Measurements from ENCODE around the gene TNFSF9. TPM values are rescaled to one million over a fixed set of nuclear protein-coding genes. Genes with fewer than 3 reads are reported as not detected.
"Not testable (repeated sequence)": the region's sequence is repeated elsewhere in the genome, so short reads cannot be mapped to it uniquely, and the experiment has no call there.

Gene TNFSF9
- total RNA-seq, 2 donors from 2014 or later = 3.4 to 6.3 TPM

GRCh38 chr19:6577476-6578125 lies 46.8 kb downstream of the TNFSF9 start:
- no peaks in the 10 kb centered on the region for H3K36me3 Mint-ChIP-seq (ENCODE audit: insufficient read depth in 2 of 2)
- H3K4me1 Mint-ChIP-seq (ENCODE audit: low read depth) = peaks cover 7% of the 10 kb centered on the region
- ATAC-seq (replicated peaks in 1 of 2) (peak; percentile 93), DNase-seq (peak; percentile 21 to 46)
- H3K27ac Mint-ChIP-seq = no peak overlapping the region
- H3K9me3 Mint-ChIP-seq = peaks cover 0 to 3% of the 10 kb centered on the region in 2 donors
- no peak overlapping the region for H3K4me3 Mint-ChIP-seq
- H3K27me3 Mint-ChIP-seq (ENCODE audit: low read depth) = peaks cover 12% of the 10 kb centered on the region

- peaks cover 12% of the 10 kb centered on the region for H3K27me3 Mint-ChIP-seq (ENCODE audit: low read depth)
- no peaks in the 10 kb centered on the region for H3K36me3 Mint-ChIP-seq (ENCODE audit: insufficient read depth in 2 of 2)
- H3K4me3 Mint-ChIP-seq = no peak overlapping the region
- peaks cover 7% of the 10 kb centered on the region for H3K4me1 Mint-ChIP-seq (ENCODE audit: low read depth)
- no peak overlapping the region for H3K27ac Mint-ChIP-seq
- peaks cover 0 to 3% of the 10 kb centered on the region in 2 donors for H3K9me3 Mint-ChIP-seq
- ATAC-seq (replicated peaks in 1 of 2) (no peak), DNase-seq (no peak)
Observed at GRCh38 chr19:6579450-6580178, 48.8 kb downstream of the TNFSF9 start.

DNA sequence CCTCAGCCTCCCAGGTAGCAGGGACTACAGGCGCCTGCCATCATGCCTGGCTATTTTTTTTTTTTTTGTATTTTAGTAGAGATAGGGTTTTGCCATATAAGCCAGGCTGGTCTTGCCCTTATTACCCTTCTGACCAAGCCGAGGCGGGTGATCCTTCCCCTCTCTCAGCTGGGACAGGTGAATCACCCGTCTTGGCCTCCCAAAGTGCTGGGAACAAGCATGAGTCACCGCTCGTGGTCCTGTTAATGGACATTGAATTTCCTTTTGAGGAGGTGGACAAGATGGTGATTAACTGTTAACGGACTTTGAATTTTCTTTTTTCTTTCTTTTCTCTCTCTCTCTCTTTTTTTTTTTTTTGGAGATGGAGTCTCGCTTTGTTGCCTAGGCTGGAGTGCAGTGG lies 49.5 kb downstream of the TNFSF9 start:
- Mint-ChIP-seq H3K4me1 (ENCODE audit: low read depth) (peaks cover 7% of the 10 kb centered on the region), H3K27ac (no peak overlapping the region), H3K9me3 (peaks cover 0 to 3% of the 10 kb centered on the region in 2 donors), H3K36me3 (ENCODE audit: insufficient read depth in 2 of 2) (no peaks in the 10 kb centered on the region), H3K27me3 (ENCODE audit: low read depth) (peaks cover 12% of the 10 kb centered on the region), H3K4me3 (no peak overlapping the region)
- ATAC-seq (replicated peaks in 1 of 2) (no peak), DNase-seq (no peak)

GRCh38 chr19:6582515-6583484 lies 52.0 kb downstream of the TNFSF9 start:
- peaks cover 18% of the 10 kb centered on the region for H3K4me1 Mint-ChIP-seq (ENCODE audit: low read depth)
- H3K4me3 Mint-ChIP-seq; H3K27ac Mint-ChIP-seq; H3K36me3 Mint-ChIP-seq (ENCODE audit: insufficient read depth in 2 of 2); ATAC-seq (replicated peaks in 1 of 2); DNase-seq; H3K9me3 Mint-ChIP-seq: not testable (repeated sequence)
- peaks cover 31% of the 10 kb centered on the region for H3K27me3 Mint-ChIP-seq (ENCODE audit: low read depth)

Other genes starting within 250 kb of the TNFSF9 start
- gene ACER1, start 197.4 kb upstream of the TNFSF9 start, total RNA-seq = under 1 TPM in 1 of 2 donors, not detected in 1; 0.34 TPM
- 100 to 1,000 TPM; 147 to 168 TPM for gene CLPP, start 169.5 kb upstream of the TNFSF9 start, total RNA-seq
- gene ALKBH7, start 158.2 kb upstream of the TNFSF9 start, total RNA-seq = 10 to 100 TPM; 60.5 to 65.2 TPM
- 1 to 10 TPM; 2.4 to 3.1 TPM for gene PSPN, start 155.1 kb upstream of the TNFSF9 start, total RNA-seq
- 10 to 100 TPM; 78.9 to 87.5 TPM for gene GTF2F1, start 137.9 kb upstream of the TNFSF9 start, total RNA-seq
- gene KHSRP, start 106.2 kb upstream of the TNFSF9 start, total RNA-seq = 100 to 1,000 TPM; 253 to 311 TPM
- gene SLC25A41, start 97.3 kb upstream of the TNFSF9 start, total RNA-seq = under 1 TPM; 0.16 to 0.58 TPM
- gene SLC25A23, start 71.2 kb upstream of the TNFSF9 start, total RNA-seq = 10 to 100 TPM; 24.6 to 26.3 TPM
- gene CRB3, start 66.8 kb upstream of the TNFSF9 start, total RNA-seq = 1 to 10 TPM; 3.9 to 5.0 TPM
- gene DENND1C, start 49.2 kb upstream of the TNFSF9 start, total RNA-seq = 100 to 1,000 TPM in 1 of 2 donors, 10 to 100 TPM in 1; 92.1 to 105 TPM
- 10 to 100 TPM in 1 of 2 donors, 1 to 10 TPM in 1; 8.7 to 11.9 TPM for gene TUBB4A, start 28.7 kb upstream of the TNFSF9 start, total RNA-seq
- gene CD70, start 60.1 kb downstream of the TNFSF9 start, total RNA-seq = 10 to 100 TPM; 25.0 to 31.5 TPM
- gene TNFSF14, start 139.1 kb downstream of the TNFSF9 start, total RNA-seq = 10 to 100 TPM; 23.1 to 25.4 TPM
- gene C3, start 189.6 kb downstream of the TNFSF9 start, total RNA-seq = 1 to 10 TPM; 1.8 to 2.5 TPM
- 100 to 1,000 TPM; 130 to 162 TPM for gene GPR108, start 206.6 kb downstream of the TNFSF9 start, total RNA-seq
- gene TRIP10, start 208.7 kb downstream of the TNFSF9 start, total RNA-seq = 10 to 100 TPM; 49.0 to 68.4 TPM
- gene SH2D3A, start 236.4 kb downstream of the TNFSF9 start, total RNA-seq = 10 to 100 TPM; 19.9 to 24.5 TPM
- 100 to 1,000 TPM; 111 to 114 TPM for gene VAV1, start 241.7 kb downstream of the TNFSF9 start, total RNA-seq

All from activated T-cell treated with anti-CD3 and anti-CD28 coated beads, Interleukin-2, amount 50 U/mL, for 72 hours (primary cell).